ENCODE results near the gene TYSND1. TPM values are rescaled to one million over a fixed set of nuclear protein-coding genes. Genes with fewer than 3 reads are reported as not detected.
"Not testable (repeated sequence)": the region's sequence is repeated elsewhere in the genome, so short reads cannot be mapped to it uniquely, and the experiment has no call there.

Gene TYSND1
- total RNA-seq, 1 experiment from 2014 or later: 13.6 TPM

GRCh38 chr10:70162151-70162891 is 15.8 kb upstream of the TYSND1 start:
- Histone ChIP-seq H3K79me2 (ENCODE audit: insufficient read depth, low read length) (peaks cover 97% of the 10 kb centered on the region), H3K4me3 (replicated peaks in 1 of 2; ENCODE audit: low read depth in 1 of 2, low read length in 2 of 2) (no peak overlapping the region), H2AFZ (ENCODE audit: low read depth, low read length, poor library complexity, severe bottlenecking) (no peak overlapping the region), H3K4me2 (ENCODE audit: low read length) (no peak overlapping the region), H4K20me1 (ENCODE audit: insufficient read depth) (peaks cover 20% of the 10 kb centered on the region; the same call in 1 of the 2 replicates), H3K4me1 (ENCODE audit: control insufficient read depth in 1 of 2, insufficient read depth in 2 of 2, low read length in 2 of 2) (peaks cover 4 to 6% of the 10 kb centered on the region in 2 experiments; a peak in 2 of 4 replicates), H3K9me2 (ENCODE audit: insufficient read depth) (no peaks in the 10 kb centered on the region), H3K27ac (ENCODE audit: low read depth, low read length) (no peak overlapping the region), H3K27me3 (ENCODE audit: insufficient read depth, low read length) (no peaks in the 10 kb centered on the region), H3K9me3 (ENCODE audit: control insufficient read depth in 1 of 2, insufficient read depth in 1 of 2, low read depth in 1 of 2, low read length in 2 of 2) (no peaks in the 10 kb centered on the region), H3K36me3 (ENCODE audit: control insufficient read depth in 1 of 2, insufficient read depth in 2 of 2, low read length in 2 of 2) (peaks cover 41 to 42% of the 10 kb centered on the region in 2 experiments), H3K9ac (ENCODE audit: low read length) (no peak overlapping the region)
- intact Hi-C loops (cut with micrococcal nuclease): no loop called here
- BruUV-seq (replicated peaks): no TSS peak
- ATAC-seq (no peak), DNase-seq (ENCODE audit: low read depth, low spot score) (no peak)
- TF ChIP-seq POLR2A (IDR thresholded peaks at IDR 0.05; ENCODE audit: borderline replicate concordance, extremely low read depth, insufficient read depth, insufficient read length): no peak
- no peak for TF ChIP-seq FOSL1 (IDR thresholded peaks at IDR 0.05; ENCODE audit: low read depth)
- ChIA-PET RAD21 (ENCODE audit: low non-redundant PET in 1 of 2, low total read pairs in 2 of 2, uncharacterized antibody in 2 of 2, unreplicated experiment in 2 of 2) (no interaction called here), CTCF (no interaction called here), POLR2A (no interaction called here)

- Histone ChIP-seq H3K27me3 (ENCODE audit: insufficient read depth, low read length) (no peaks in the 10 kb centered on the region), H3K4me1 (ENCODE audit: control insufficient read depth in 1 of 2, insufficient read depth in 2 of 2, low read length in 2 of 2) (peaks cover 4 to 6% of the 10 kb centered on the region in 2 experiments; a peak in 2 of 4 replicates), H3K27ac (ENCODE audit: low read depth, low read length) (no peak overlapping the region), H3K9me2 (ENCODE audit: insufficient read depth) (no peaks in the 10 kb centered on the region), H3K9me3 (ENCODE audit: control insufficient read depth in 1 of 2, insufficient read depth in 1 of 2, low read depth in 1 of 2, low read length in 2 of 2) (no peaks in the 10 kb centered on the region), H2AFZ (ENCODE audit: low read depth, low read length, poor library complexity, severe bottlenecking) (no peak overlapping the region), H3K79me2 (ENCODE audit: insufficient read depth, low read length) (peaks cover 91% of the 10 kb centered on the region), H3K36me3 (ENCODE audit: control insufficient read depth in 1 of 2, insufficient read depth in 2 of 2, low read length in 2 of 2) (peaks cover 47 to 49% of the 10 kb centered on the region in 2 experiments), H4K20me1 (ENCODE audit: insufficient read depth) (peaks cover 12% of the 10 kb centered on the region; the same call in 1 of the 2 replicates), H3K4me2 (ENCODE audit: low read length) (no peak overlapping the region), H3K4me3 (replicated peaks in 1 of 2; ENCODE audit: low read depth in 1 of 2, low read length in 2 of 2) (no peak overlapping the region), H3K9ac (ENCODE audit: low read length) (no peak overlapping the region)
- no peak for ATAC-seq
- no peak for DNase-seq (ENCODE audit: low read depth, low spot score)
- ChIA-PET RAD21 (ENCODE audit: low non-redundant PET in 1 of 2, low total read pairs in 2 of 2, uncharacterized antibody in 2 of 2, unreplicated experiment in 2 of 2) (no interaction called here), CTCF (interaction anchor here (1.2 kb wide), 1 partner anchor 14 kb away, joined by 6 read pairs; the partner anchor contains the start of gene TYSND1), POLR2A (interaction anchor here (1.1 kb wide), 1 partner anchor 10 kb away, joined by 3 read pairs; the partner anchor contains the start of gene SAR1A)
- no TSS peak for BruUV-seq (replicated peaks)
- intact Hi-C loops (cut with micrococcal nuclease): no loop called here
- TF ChIP-seq CEBPB (IDR thresholded peaks at IDR 0.05; ENCODE audit: low read depth): no peak
- TF ChIP-seq ELF1 (IDR thresholded peaks at IDR 0.05; ENCODE audit: borderline replicate concordance, low read depth): no peak
- no peak for TF ChIP-seq SRF (IDR thresholded peaks at IDR 0.05; ENCODE audit: low read depth)
- TF ChIP-seq POLR2A (IDR thresholded peaks at IDR 0.05; ENCODE audit: borderline replicate concordance, extremely low read depth, insufficient read depth, insufficient read length): no peak
- TF ChIP-seq ZNF274 (IDR thresholded peaks at IDR 0.05; ENCODE audit: low read depth, low read length): no peak
- no peak for TF ChIP-seq FOSL1 (IDR thresholded peaks at IDR 0.05; ENCODE audit: low read depth)
- TF ChIP-seq CTCF (IDR thresholded peaks at IDR 0.05 in 2 of 3, conservative IDR thresholded peaks at IDR 0.05 in 1 of 3; ENCODE audit: borderline replicate concordance in 1 of 3, insufficient read depth in 1 of 3, low read depth in 2 of 3, low read length in 2 of 3): no peak
- TF ChIP-seq SP1 (IDR thresholded peaks at IDR 0.05; ENCODE audit: low read depth): no peak
These were observed 14.3 kb upstream of the TYSND1 start for GRCh38 chr10:70160798-70161197.

GRCh38 chr10:70159366-70159765 is 12.9 kb upstream of the TYSND1 start:
- ATAC-seq; H3K4me2 ChIP-seq (ENCODE audit: low read length); H3K9ac ChIP-seq (ENCODE audit: low read length); H3K9me2 ChIP-seq (ENCODE audit: insufficient read depth); H3K4me3 ChIP-seq (replicated peaks in 1 of 2; ENCODE audit: low read depth in 1 of 2, low read length in 2 of 2); intact Hi-C loops (cut with micrococcal nuclease); H3K9me3 ChIP-seq (ENCODE audit: control insufficient read depth in 1 of 2, insufficient read depth in 1 of 2, low read depth in 1 of 2, low read length in 2 of 2); H2AFZ ChIP-seq (ENCODE audit: low read depth, low read length, poor library complexity, severe bottlenecking); BruUV-seq (replicated peaks); H3K27ac ChIP-seq (ENCODE audit: low read depth, low read length); POLR2A ChIA-PET; DNase-seq (ENCODE audit: low read depth, low spot score); H4K20me1 ChIP-seq (ENCODE audit: insufficient read depth); H3K4me1 ChIP-seq (ENCODE audit: control insufficient read depth in 1 of 2, insufficient read depth in 2 of 2, low read length in 2 of 2); RAD21 ChIA-PET (ENCODE audit: low non-redundant PET in 1 of 2, low total read pairs in 2 of 2, uncharacterized antibody in 2 of 2, unreplicated experiment in 2 of 2); H3K27me3 ChIP-seq (ENCODE audit: insufficient read depth, low read length): not testable (repeated sequence)
- peaks cover 80% of the 10 kb centered on the region for H3K79me2 ChIP-seq (ENCODE audit: insufficient read depth, low read length)
- CTCF ChIA-PET: interaction anchor here (5.4 kb wide), 1 partner anchor 14 kb away, joined by 33 read pairs; the partner anchor contains the start of gene TYSND1
- H3K36me3 ChIP-seq (ENCODE audit: control insufficient read depth in 1 of 2, insufficient read depth in 2 of 2, low read length in 2 of 2): peaks cover 46 to 49% of the 10 kb centered on the region in 2 experiments

All from HCT116 (cell line).